GM11168 (cell line): ENCODE results near the gene ING1.

Experiments
- in situ Hi-C: fragments of 300-500 bp; cut with MboI; formaldehyde crosslinking; loops from one replicate; pipeline ENCODE4 v1.12.0; 2022; ENCODE audit warnings: low sequenced_read_pairs; ENCODE audit not compliant: unreplicated experiment

Gene ING1

DNA sequence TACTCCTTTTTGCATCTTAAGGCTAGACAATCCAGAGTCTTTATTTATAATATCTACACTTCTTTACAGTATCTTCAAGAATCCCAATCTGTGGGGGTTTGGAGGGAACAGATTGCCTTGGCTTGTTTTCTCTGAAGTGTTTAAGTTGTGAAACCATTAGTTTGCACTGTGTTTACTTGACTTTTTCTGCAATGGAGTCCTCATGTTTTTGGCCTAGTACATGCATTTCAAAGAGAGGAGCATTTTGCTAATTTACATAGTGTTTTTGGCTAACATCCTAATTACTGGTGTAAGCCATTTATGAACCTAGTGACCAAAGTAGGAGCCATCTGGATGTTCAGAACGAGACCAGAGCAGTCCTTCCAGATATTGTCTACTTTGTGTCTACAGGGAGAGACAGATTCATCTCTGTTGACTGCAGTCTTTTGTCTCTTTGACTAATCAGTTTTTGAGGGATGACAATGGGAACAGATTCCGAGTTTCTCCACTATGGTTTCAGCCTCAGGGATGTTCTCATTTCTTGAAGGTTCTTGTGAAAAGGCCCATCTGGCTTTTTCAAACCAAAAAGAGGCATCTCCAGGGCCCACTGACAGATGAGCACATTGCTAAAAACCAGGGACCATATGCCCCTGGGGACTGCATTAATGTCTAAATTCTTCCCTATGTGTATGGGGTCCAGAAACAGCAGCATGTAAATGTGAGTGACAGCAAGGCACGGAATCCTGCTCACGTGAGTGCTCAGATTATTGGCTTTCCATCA lies 53.4 kb downstream of the ING1 start:
- in situ Hi-C loops, result no loop called here

DNA sequence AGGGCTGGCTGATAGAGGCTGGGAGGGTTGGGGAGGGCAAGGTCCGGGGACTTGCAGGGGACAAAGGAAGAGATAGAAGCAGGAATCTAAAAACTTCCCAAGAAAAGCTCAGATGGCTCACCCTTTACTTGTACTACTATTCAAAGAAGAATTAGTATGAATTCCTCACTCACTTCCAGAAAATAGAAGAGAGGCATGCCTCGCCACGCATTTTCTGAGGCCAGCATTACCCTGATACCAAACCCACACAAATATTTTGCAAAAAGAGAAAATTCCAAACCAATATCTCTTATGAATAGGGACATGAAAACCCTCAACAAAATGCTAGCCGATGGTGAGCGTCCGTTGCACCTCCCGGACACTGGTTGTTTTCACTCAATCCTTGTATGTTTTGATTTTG lies 54.0 kb downstream of the ING1 start:
- in situ Hi-C loops, result no loop called here

- in situ Hi-C loops, result no loop called here
Observed at GRCh38 chr13:110769097-110769496, 55.6 kb downstream of the ING1 start.

DNA sequence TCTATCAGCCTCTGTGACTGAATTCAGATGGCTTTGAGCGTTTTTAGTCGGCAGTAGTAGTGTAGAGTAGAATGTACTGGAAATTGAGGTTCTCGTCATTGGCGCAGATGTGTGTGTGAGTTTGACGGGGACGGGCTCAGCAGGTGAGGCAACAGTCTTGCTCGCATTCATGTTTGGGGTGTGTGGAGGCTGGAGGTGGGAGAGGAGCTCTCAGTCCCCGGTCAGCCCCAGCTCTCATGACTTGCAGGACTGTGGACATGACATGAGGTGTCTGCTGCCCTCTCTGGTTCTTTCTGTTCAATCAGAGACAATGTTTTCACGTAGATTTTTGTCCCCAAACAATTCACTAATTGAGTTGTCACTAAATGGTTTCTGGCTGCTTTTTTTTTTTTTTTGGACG lies 57.2 kb downstream of the ING1 start:
- in situ Hi-C loops, result no loop called here

- in situ Hi-C loops, result no loop called here
Observed at GRCh38 chr13:110771194-110771593, 57.7 kb downstream of the ING1 start.

GRCh38 chr13:110772091-110772984 lies 58.8 kb downstream of the ING1 start:
- in situ Hi-C loops, result no loop called here
